Stomach (tissue), 9 donors: Measurements from ENCODE around the gene NPTX2. TPM values are rescaled to one million over a fixed set of nuclear protein-coding genes. Genes with fewer than 3 reads are reported as not detected.

Experiments used
- DNase-seq, 2 donors: peaks; one replicate each; pipeline versions ENCODE4 v3.0.0 to v3.0.0-alpha.2; 2013 to 2019
- H3K27ac ChIP-seq, 5 donors: fragments of 200-600 bp in 4 of 5; sonication (generic) in 4 of 5; one replicate each; pipeline ENCODE4 v1.5.1; 2013 to 2019; ENCODE audit warnings: mild to moderate bottlenecking in 1 of 5, moderate library complexity in 1 of 5
- H3K27me3 ChIP-seq, 3 donors: fragments of 200-600 bp; sonication (generic); one replicate each; pipeline ENCODE4 v1.5.1; 2017 to 2019; ENCODE audit warnings: mixed run types in 1 of 3
- H3K36me3 ChIP-seq, 4 donors: fragments of 200-600 bp; sonication (generic); 1 replicate in 3 of 4; 2 replicates in 1 of 4; pipeline ENCODE4 v1.5.1; 2016 to 2019
- H3K4me1 ChIP-seq, 4 donors: fragments of 200-600 bp; sonication (generic); one replicate each; pipeline ENCODE4 v1.5.1; 2016 to 2019
- H3K4me3 ChIP-seq, 4 donors: fragments of 200-600 bp; sonication (generic) in 3 of 4; one replicate each; pipeline ENCODE4 v1.5.1; 2016 to 2019; ENCODE audit warnings: mild to moderate bottlenecking in 1 of 4
- H3K9me3 ChIP-seq, 4 donors: fragments of 200-600 bp; sonication (generic); one replicate each; pipeline ENCODE4 v1.5.1; 2016 to 2019
- CTCF ChIP-seq, 7 experiments: fragments of 450-650 bp in 4 of 7; fragments of 200-600 bp in 3 of 7; sonication (generic) in 3 of 7; IDR thresholded peaks; one replicate each; pipeline ENCODE4 v1.5.1; 2016 to 2019; ENCODE audit warnings: antibody characterized with exemption in 7 of 7, control low read depth in 2 of 7, mild to moderate bottlenecking in 1 of 7
- EP300 ChIP-seq: sonication (generic); formaldehyde crosslinking; IDR thresholded peaks from one replicate; pipeline ENCODE4 v1.6.1; 2017; ENCODE audit warnings: antibody characterized with exemption
- POLR2A ChIP-seq, 4 donors: fragments of 450-650 bp; IDR thresholded peaks; one replicate each; pipeline ENCODE4 v1.6.1; 2016; ENCODE audit warnings: antibody characterized with exemption in 4 of 4, control low read depth in 2 of 4, mild to moderate bottlenecking in 1 of 4, moderate library complexity in 1 of 4
- POLR2AphosphoS5 ChIP-seq, 3 donors: sonication (generic); formaldehyde crosslinking; IDR thresholded peaks; one replicate each; pipeline ENCODE4 v1.6.1; 2016; ENCODE audit warnings: antibody characterized with exemption in 3 of 3
- WGBS, 5 donors: extraction: QIAGEN DNeasy Blood & Tissue Kit in 3 of 5; methylation state at CpG; one replicate each; pipeline versions ENCODE4 v1.1.5 to v1.1.7; 2013 to 2018; 5-methylcytosine and 5-hydroxymethylcytosine counted together
- intact Hi-C: fragments of 100-400 bp; cut with DNase I; formaldehyde crosslinking; loops from one replicate; pipeline ENCODE4 v1.15.1; 2023; ENCODE audit warnings: low total_unique reads
- polyA plus RNA-seq, 3 donors: library from polyadenylated mRNA; stranded (reverse); fragments of 200-250 nt; gene quantifications; one replicate each; pipeline ENCODE4 v1.2.3, GENCODE V29; 2013
- total RNA-seq, 5 donors: library from RNA; depleted of rRNA; stranded (reverse); fragments of >200 nt; gene quantifications; one replicate each; pipeline versions ENCODE4 v1.1.0 to v1.2.3, GENCODE V29; 2014 to 2016
- donor health status: healthy with polysubstance abuse.
- donor health status: Bipolar disorder and iron deficiency.
- donor health status: healthy.

NPTX2 gene
- total and polyA plus RNA-seq, 8 donors = 0.62 to 12.1 (median 4.4) TPM

GRCh38 chr7:98619450-98620321 lies 2.6 kb downstream of the NPTX2 start:
- Histone ChIP-seq H3K4me3 (peak overlapping the region; percentile 19 to 31 (median 26)), H3K27me3 (peaks cover 9 to 80% (median 55%) of the 10 kb centered on the region in 3 donors), H3K27ac (peak overlapping the region in 3 of 5 donors; percentile 5 to 17 (median 10)), H3K9me3 (peaks cover 0 to 8% (median 0%) of the 10 kb centered on the region in 4 donors), H3K4me1 (peaks cover 15 to 39% (median 28%) of the 10 kb centered on the region in 4 donors), H3K36me3 (no peaks in the 10 kb centered on the region)
- no peak for TF ChIP-seq POLR2A (IDR thresholded peaks at IDR 0.05)
- TF ChIP-seq CTCF (IDR thresholded peaks at IDR 0.05) = no peak
- TF ChIP-seq POLR2AphosphoS5 (IDR thresholded peaks at IDR 0.05) = no peak
- TF ChIP-seq EP300 = no peak
- 14 to 21% (median 16%) methylated on average over 19 to 27 of the region's 27 CpGs for WGBS, 5 donors
- intact Hi-C loops = no loop called here
- DNase-seq = peak; percentile 40 to 42

GRCh38 chr7:98621573-98622482 lies 4.7 kb downstream of the NPTX2 start:
- 60 to 67% (median 61%) methylated on average over 13 of the region's 13 CpGs for WGBS, 5 donors
- Histone ChIP-seq H3K27me3 (peaks cover 9 to 77% (median 48%) of the 10 kb centered on the region in 3 donors), H3K27ac (no peak overlapping the region), H3K4me3 (no peak overlapping the region), H3K9me3 (peaks cover 0 to 8% (median 0%) of the 10 kb centered on the region in 4 donors), H3K36me3 (no peaks in the 10 kb centered on the region), H3K4me1 (peaks cover 8 to 33% (median 22%) of the 10 kb centered on the region in 4 donors)
- intact Hi-C loops = no loop called here
- TF ChIP-seq CTCF (IDR thresholded peaks at IDR 0.05) = no peak
- TF ChIP-seq POLR2AphosphoS5 (IDR thresholded peaks at IDR 0.05) = no peak
- no peak for TF ChIP-seq EP300
- no peak for TF ChIP-seq POLR2A (IDR thresholded peaks at IDR 0.05)
- peak in 1 of 2 donors; percentile 8 for DNase-seq

- Histone ChIP-seq H3K36me3 (no peaks in the 10 kb centered on the region), H3K27ac (no peak overlapping the region), H3K4me1 (peaks cover 4 to 22% (median 12%) of the 10 kb centered on the region in 4 donors), H3K4me3 (no peak overlapping the region), H3K27me3 (peaks cover 0 to 77% (median 37%) of the 10 kb centered on the region in 3 donors), H3K9me3 (peaks cover 0 to 8% (median 0%) of the 10 kb centered on the region in 4 donors)
- WGBS, 5 donors = 79 to 83% (median 81%) methylated on average over 9 of the region's 9 CpGs
- intact Hi-C loops = no loop called here
- TF ChIP-seq POLR2A (IDR thresholded peaks at IDR 0.05) = no peak
- no peak for TF ChIP-seq CTCF (IDR thresholded peaks at IDR 0.05)
- no peak for TF ChIP-seq EP300
- TF ChIP-seq POLR2AphosphoS5 (IDR thresholded peaks at IDR 0.05) = no peak
- DNase-seq = peak in 1 of 2 donors; percentile 10
Measured at GRCh38 chr7:98622926-98623325, 5.8 kb downstream of the NPTX2 start.
